SK-N-SH (cell line): ENCODE results near the gene NFYA. TPM values are rescaled to one million over a fixed set of nuclear protein-coding genes. Genes with fewer than 3 reads are reported as not detected.

Experiments
- CTCF ChIA-PET: fragments of 300-600, 350-600 bp; formaldehyde crosslinking; extraction: SDS; loops from one replicate; lab custom pipeline; 2021; lab: Yijun Ruan, JAX
- POLR2A ChIA-PET: fragments of 350-600 bp; sonication (Branson Sonifier 250); formaldehyde crosslinking; extraction: SDS; loops from one replicate; lab custom pipeline; 2020; ENCODE audit warnings: antibody characterized with exemption, inconsistent platforms; lab: Yijun Ruan, JAX
- DNase-seq: peaks from one replicate; pipeline ENCODE4 v3.0.0; 2012
- H2AFZ ChIP-seq: fragments of 200-600 bp; sonication (generic); 2 replicates; pipeline ENCODE4 v1.8.1; 2016; ENCODE audit warnings: antibody characterized with exemption, mild to moderate bottlenecking, low read depth
- H3F3A ChIP-seq: fragments of 200-600 bp; sonication (generic); replicated peaks from 2 replicates; pipeline ENCODE3; 2016; ENCODE audit warnings: antibody characterized with exemption, mild to moderate bottlenecking; ENCODE audit not compliant: insufficient read depth
- H3K27ac ChIP-seq, 2 experiments: fragments of 200-500 bp in 1 of 2; fragments of 200-600 bp in 1 of 2; sonication (Bioruptor generic) in 1 of 2; sonication (generic), shearing (Covaris generic) in 1 of 2; 2 replicates each; pipeline versions ENCODE4 v1.5.1 to v1.6.1; 2014 to 2016; ENCODE audit warnings: low read depth in 2 of 2, inconsistent platforms in 1 of 2, low read length in 1 of 2, mild to moderate bottlenecking in 1 of 2, mixed read lengths in 1 of 2
- H3K27me3 ChIP-seq: fragments of 200-600 bp; sonication (generic), shearing (Covaris generic); 2 replicates; pipeline ENCODE4 v1.6.1; 2016; ENCODE audit warnings: mixed run types; ENCODE audit not compliant: insufficient read depth
- H3K36me3 ChIP-seq, 2 experiments: fragments of 200-500 bp in 1 of 2; fragments of 200-600 bp in 1 of 2; sonication (Bioruptor generic) in 1 of 2; sonication (generic) in 1 of 2; replicated peaks in 1 of 2; 2 replicates each; pipeline versions ENCODE3 to v1.5.1; 2014 to 2016; ENCODE audit warnings: low read length in 1 of 2, mild to moderate bottlenecking in 1 of 2; ENCODE audit not compliant: insufficient read depth in 2 of 2, control insufficient read depth in 1 of 2
- H3K4me1 ChIP-seq, 2 experiments: fragments of 200-500 bp in 1 of 2; fragments of 200-600 bp in 1 of 2; sonication (Bioruptor generic) in 1 of 2; sonication (generic), shearing (Covaris generic) in 1 of 2; 2 replicates each; pipeline versions ENCODE4 v1.5.1 to v1.6.1; 2014 to 2016; ENCODE audit warnings: low read depth in 1 of 2, low read length in 1 of 2, mixed run types in 1 of 2; ENCODE audit not compliant: insufficient read depth in 2 of 2, control insufficient read depth in 1 of 2
- H3K4me2 ChIP-seq: fragments of 200-600 bp; sonication (generic), shearing (Covaris generic); 2 replicates; pipeline ENCODE4 v1.6.1; 2017; ENCODE audit warnings: mixed run types
- H3K4me3 ChIP-seq, 2 experiments: fragments of 200-500 bp in 1 of 2; fragments of 200-600 bp in 1 of 2; sonication (Bioruptor generic) in 1 of 2; sonication (generic), shearing (Covaris generic) in 1 of 2; 2 replicates each; pipeline versions ENCODE4 v1.5.1 to v1.8.1; 2014 to 2016; ENCODE audit warnings: low read depth in 2 of 2, inconsistent platforms in 1 of 2, low read length in 1 of 2, mild to moderate bottlenecking in 1 of 2, mixed read lengths in 1 of 2, moderate library complexity in 1 of 2
- H3K79me2 ChIP-seq: fragments of 200-600 bp; sonication (generic); 2 replicates; pipeline ENCODE4 v1.8.1; 2017; ENCODE audit warnings: mild to moderate bottlenecking; ENCODE audit not compliant: insufficient read depth
- H3K9ac ChIP-seq: fragments of 200-600 bp; sonication (generic); 2 replicates; pipeline ENCODE4 v1.6.1; 2017; ENCODE audit warnings: mixed run types
- H3K9me2 ChIP-seq: fragments of 200-600 bp; sonication (generic); 2 replicates; pipeline ENCODE4 v1.6.1; 2017; ENCODE audit warnings: mixed run types
- H3K9me3 ChIP-seq: fragments of 200-600 bp; sonication (generic); 2 replicates; pipeline ENCODE4 v1.6.1; 2017; ENCODE audit warnings: mixed run types, mild to moderate bottlenecking, moderate library complexity
- H4K20me1 ChIP-seq: fragments of 200-600 bp; sonication (generic); 2 replicates; pipeline ENCODE4 v1.6.1; 2017; ENCODE audit warnings: mild to moderate bottlenecking, mixed run types; ENCODE audit not compliant: insufficient read depth
- ELF1 ChIP-seq: IDR thresholded peaks from 2 replicates; pipeline ENCODE4 v1.4.0; 2012
- EP300 ChIP-seq, 2 experiments: IDR thresholded peaks; 2 replicates each; pipeline versions ENCODE4 v1.4.0 to v1.6.1; 2012; ENCODE audit warnings: borderline replicate concordance in 1 of 2, low read depth in 1 of 2, low read length in 1 of 2
- FOSL2 ChIP-seq: IDR thresholded peaks from 2 replicates; pipeline ENCODE4 v1.4.0; 2012; ENCODE audit warnings: low read depth, mild to moderate bottlenecking, moderate library complexity, borderline replicate concordance
- FOXM1 ChIP-seq: IDR thresholded peaks from 2 replicates; pipeline ENCODE4 v1.4.0; 2012; ENCODE audit warnings: low read depth, mild to moderate bottlenecking
- GABPA ChIP-seq: IDR thresholded peaks from 2 replicates; pipeline ENCODE4 v1.4.0; 2012; ENCODE audit warnings: low read depth, mild to moderate bottlenecking
- JUND ChIP-seq: IDR thresholded peaks from 2 replicates; pipeline ENCODE4 v1.4.0; 2012
- NFIC ChIP-seq: IDR thresholded peaks from 2 replicates; pipeline ENCODE4 v1.4.0; 2012; ENCODE audit warnings: borderline replicate concordance
- POLR2AphosphoS5 ChIP-seq: IDR thresholded peaks from 2 replicates; pipeline ENCODE4 v1.6.1; 2012; ENCODE audit warnings: low read depth, low read length
- RAD21 ChIP-seq: IDR thresholded peaks from 2 replicates; pipeline ENCODE4 v1.6.1; 2012; ENCODE audit warnings: mild to moderate bottlenecking, low read length
- RCOR1 ChIP-seq: fragments of 150-350 bp; IDR thresholded peaks from 2 replicates; pipeline ENCODE4 v1.6.1; 2017; ENCODE audit warnings: antibody characterized with exemption, low read length
- RFX5 ChIP-seq: IDR thresholded peaks from 2 replicates; pipeline ENCODE4 v1.6.1; 2012; ENCODE audit warnings: mild to moderate bottlenecking, improper control_type of control experiment, low read length
- SIN3A ChIP-seq: IDR thresholded peaks from 2 replicates; pipeline ENCODE4 v1.6.1; 2012; ENCODE audit warnings: low read depth, mild to moderate bottlenecking, low read length, moderate library complexity, borderline replicate concordance
- SMC3 ChIP-seq: IDR thresholded peaks from 2 replicates; pipeline ENCODE4 v1.6.1; 2012; ENCODE audit warnings: low read depth, low read length, improper control_type of control experiment
- TAF1 ChIP-seq: IDR thresholded peaks from 2 replicates; pipeline ENCODE4 v1.6.1; 2012; ENCODE audit warnings: low read depth, mild to moderate bottlenecking, low read length, moderate library complexity, borderline replicate concordance
- TCF12 ChIP-seq: IDR thresholded peaks from 2 replicates; pipeline ENCODE4 v1.4.0; 2012
- TEAD4 ChIP-seq: IDR thresholded peaks from 2 replicates; pipeline ENCODE4 v1.4.0; 2012; ENCODE audit warnings: mild to moderate bottlenecking, borderline replicate concordance; ENCODE audit not compliant: insufficient read depth
- YY1 ChIP-seq: IDR thresholded peaks from 2 replicates; pipeline ENCODE4 v1.4.0; 2012; ENCODE audit warnings: low read depth, mild to moderate bottlenecking
- WGBS: methylation state at CpG from one replicate; pipeline ENCODE4 v1.1.6; 2017; ENCODE audit warnings: low lambda C conversion rate; 5-methylcytosine and 5-hydroxymethylcytosine counted together
- polyA plus RNA-seq, 3 experiments: library from polyadenylated mRNA; depleted of rRNA; stranded (reverse); fragments of >200 nt; gene quantifications; 2 replicates each; pipeline ENCODE4 v1.2.3, GENCODE V29; 2012
- TF ChIP-seq, protein P1 (sequence below): IDR thresholded peaks from 2 replicates; pipeline ENCODE4 v1.4.0; 2012; ENCODE audit warnings: low read depth, borderline replicate concordance
- TF ChIP-seq, protein P2 (sequence below): IDR thresholded peaks from 2 replicates; pipeline ENCODE4 v1.6.1; 2012; ENCODE audit warnings: mild to moderate bottlenecking, low read depth, low read length, moderate library complexity
- TF ChIP-seq, protein P3 (sequence below): IDR thresholded peaks from 2 replicates; pipeline ENCODE4; 2012
- TF ChIP-seq, protein P4 (sequence below): fragments of 150-350 bp; IDR thresholded peaks from 2 replicates; pipeline ENCODE4 v1.6.1; 2016; ENCODE audit warnings: mild to moderate bottlenecking, low read depth, low read length
- TF ChIP-seq, protein P5 (sequence below): IDR thresholded peaks from 2 replicates; pipeline ENCODE4 v1.4.0; 2012; ENCODE audit warnings: low read depth, borderline replicate concordance

Gene NFYA
- polyA plus RNA-seq, 1 of the 3 experiments (the other 2 are of a cell fraction): 6.8 TPM

DNA sequence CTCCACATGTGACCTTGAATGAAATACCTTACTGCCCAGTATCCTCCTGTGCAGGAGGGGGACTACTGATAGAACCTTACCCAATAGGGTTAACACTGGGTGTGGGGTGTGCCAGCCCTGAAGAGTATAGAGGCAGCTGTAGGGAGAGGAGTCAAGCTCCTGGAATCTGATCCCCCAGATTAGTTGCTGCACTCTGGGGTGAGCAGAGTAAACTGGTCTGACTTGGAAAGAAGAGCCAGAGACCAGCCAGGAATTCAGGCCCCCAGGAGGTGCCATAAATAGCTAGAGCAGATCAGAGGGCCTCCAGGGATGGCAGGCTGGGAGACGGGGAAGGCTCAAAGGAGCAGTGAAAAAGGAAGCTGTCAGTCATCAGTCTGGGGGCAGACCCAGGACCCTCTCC lies 23.3 kb upstream of the NFYA start:
- ChIA-PET CTCF (interaction anchor here (2.4 to 2.7 kb wide), 2 partner anchors 13 to 22 kb away, joined by 10 read pairs; no protein-coding TSS in a partner anchor), POLR2A (no interaction called here)
- Histone ChIP-seq H3K4me2 (no peak overlapping the region), H3K36me3 (no peaks in the 10 kb centered on the region), H3K9ac (no peak overlapping the region), H4K20me1 (no peaks in the 10 kb centered on the region), H2AFZ (no peak overlapping the region), H3K4me3 (no peak overlapping the region), H3K9me2 (no peaks in the 10 kb centered on the region), H3K27me3 (no peaks in the 10 kb centered on the region), H3K79me2 (no peaks in the 10 kb centered on the region), H3F3A (no peaks in the 10 kb centered on the region), H3K9me3 (no peaks in the 10 kb centered on the region)
- no peak for DNase-seq
- WGBS: 94% methylated on average over 1 of the region's 1 CpG
- TF ChIP-seq JUND: no peak
- TF ChIP-seq POLR2AphosphoS5: no peak
- no peak for TF ChIP-seq YY1
- TF ChIP-seq ELF1: no peak
- TF ChIP-seq, protein P1, sequence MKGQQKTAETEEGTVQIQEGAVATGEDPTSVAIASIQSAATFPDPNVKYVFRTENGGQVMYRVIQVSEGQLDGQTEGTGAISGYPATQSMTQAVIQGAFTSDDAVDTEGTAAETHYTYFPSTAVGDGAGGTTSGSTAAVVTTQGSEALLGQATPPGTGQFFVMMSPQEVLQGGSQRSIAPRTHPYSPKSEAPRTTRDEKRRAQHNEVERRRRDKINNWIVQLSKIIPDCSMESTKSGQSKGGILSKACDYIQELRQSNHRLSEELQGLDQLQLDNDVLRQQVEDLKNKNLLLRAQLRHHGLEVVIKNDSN: no peak
- no peak for TF ChIP-seq FOXM1
- TF ChIP-seq, protein P2, sequence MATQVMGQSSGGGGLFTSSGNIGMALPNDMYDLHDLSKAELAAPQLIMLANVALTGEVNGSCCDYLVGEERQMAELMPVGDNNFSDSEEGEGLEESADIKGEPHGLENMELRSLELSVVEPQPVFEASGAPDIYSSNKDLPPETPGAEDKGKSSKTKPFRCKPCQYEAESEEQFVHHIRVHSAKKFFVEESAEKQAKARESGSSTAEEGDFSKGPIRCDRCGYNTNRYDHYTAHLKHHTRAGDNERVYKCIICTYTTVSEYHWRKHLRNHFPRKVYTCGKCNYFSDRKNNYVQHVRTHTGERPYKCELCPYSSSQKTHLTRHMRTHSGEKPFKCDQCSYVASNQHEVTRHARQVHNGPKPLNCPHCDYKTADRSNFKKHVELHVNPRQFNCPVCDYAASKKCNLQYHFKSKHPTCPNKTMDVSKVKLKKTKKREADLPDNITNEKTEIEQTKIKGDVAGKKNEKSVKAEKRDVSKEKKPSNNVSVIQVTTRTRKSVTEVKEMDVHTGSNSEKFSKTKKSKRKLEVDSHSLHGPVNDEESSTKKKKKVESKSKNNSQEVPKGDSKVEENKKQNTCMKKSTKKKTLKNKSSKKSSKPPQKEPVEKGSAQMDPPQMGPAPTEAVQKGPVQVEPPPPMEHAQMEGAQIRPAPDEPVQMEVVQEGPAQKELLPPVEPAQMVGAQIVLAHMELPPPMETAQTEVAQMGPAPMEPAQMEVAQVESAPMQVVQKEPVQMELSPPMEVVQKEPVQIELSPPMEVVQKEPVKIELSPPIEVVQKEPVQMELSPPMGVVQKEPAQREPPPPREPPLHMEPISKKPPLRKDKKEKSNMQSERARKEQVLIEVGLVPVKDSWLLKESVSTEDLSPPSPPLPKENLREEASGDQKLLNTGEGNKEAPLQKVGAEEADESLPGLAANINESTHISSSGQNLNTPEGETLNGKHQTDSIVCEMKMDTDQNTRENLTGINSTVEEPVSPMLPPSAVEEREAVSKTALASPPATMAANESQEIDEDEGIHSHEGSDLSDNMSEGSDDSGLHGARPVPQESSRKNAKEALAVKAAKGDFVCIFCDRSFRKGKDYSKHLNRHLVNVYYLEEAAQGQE: no peak
- TF ChIP-seq TAF1: no peak
- TF ChIP-seq, all 33 proteins: peak for 0
- H3K27ac ChIP-seq: no peak overlapping the region
- H3K4me1 ChIP-seq: peaks cover 0 to 4% of the 10 kb centered on the region in 2 experiments; a peak in 1 of 4 replicates

DNA sequence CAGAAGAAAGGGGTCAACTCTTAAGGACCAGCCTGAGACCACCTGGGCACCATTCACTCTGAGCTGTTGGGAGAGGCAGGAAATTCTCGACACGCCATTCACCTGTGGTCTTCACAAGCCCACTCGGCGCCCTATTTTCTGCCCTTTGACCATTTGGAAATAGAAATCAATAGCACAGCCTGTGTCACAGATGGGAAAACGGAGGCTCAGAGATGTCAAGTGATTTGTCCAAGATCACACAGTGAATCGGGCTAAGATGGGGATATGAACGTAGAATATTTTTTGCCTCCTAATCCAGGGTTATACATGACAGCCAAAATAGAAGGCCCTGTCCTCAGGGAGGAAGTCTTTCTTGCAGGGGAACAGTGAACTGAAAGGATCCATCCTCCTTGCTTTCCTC lies 22.8 kb upstream of the NFYA start:
- peaks cover 0 to 4% of the 10 kb centered on the region in 2 experiments; a peak in 1 of 4 replicates for H3K4me1 ChIP-seq
- TF ChIP-seq YY1 (no peak), RFX5 (no peak), SMC3 (no peak), TAF1 (no peak), RCOR1 (no peak), JUND (no peak), TCF12 (no peak), RAD21 (no peak), NFIC (no peak), ELF1 (no peak), FOSL2 (no peak), SIN3A (no peak), GABPA (no peak), EP300 (IDR thresholded peaks at IDR 0.05; ENCODE audit: borderline replicate concordance in 1 of 2, low read depth in 1 of 2, low read length in 1 of 2) (no peak), TEAD4 (no peak)
- TF ChIP-seq, protein P3, sequence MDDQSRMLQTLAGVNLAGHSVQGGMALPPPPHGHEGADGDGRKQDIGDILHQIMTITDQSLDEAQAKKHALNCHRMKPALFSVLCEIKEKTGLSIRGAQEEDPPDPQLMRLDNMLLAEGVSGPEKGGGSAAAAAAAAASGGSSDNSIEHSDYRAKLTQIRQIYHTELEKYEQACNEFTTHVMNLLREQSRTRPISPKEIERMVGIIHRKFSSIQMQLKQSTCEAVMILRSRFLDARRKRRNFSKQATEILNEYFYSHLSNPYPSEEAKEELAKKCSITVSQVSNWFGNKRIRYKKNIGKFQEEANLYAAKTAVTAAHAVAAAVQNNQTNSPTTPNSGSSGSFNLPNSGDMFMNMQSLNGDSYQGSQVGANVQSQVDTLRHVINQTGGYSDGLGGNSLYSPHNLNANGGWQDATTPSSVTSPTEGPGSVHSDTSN: no peak
- TF ChIP-seq, protein P4, sequence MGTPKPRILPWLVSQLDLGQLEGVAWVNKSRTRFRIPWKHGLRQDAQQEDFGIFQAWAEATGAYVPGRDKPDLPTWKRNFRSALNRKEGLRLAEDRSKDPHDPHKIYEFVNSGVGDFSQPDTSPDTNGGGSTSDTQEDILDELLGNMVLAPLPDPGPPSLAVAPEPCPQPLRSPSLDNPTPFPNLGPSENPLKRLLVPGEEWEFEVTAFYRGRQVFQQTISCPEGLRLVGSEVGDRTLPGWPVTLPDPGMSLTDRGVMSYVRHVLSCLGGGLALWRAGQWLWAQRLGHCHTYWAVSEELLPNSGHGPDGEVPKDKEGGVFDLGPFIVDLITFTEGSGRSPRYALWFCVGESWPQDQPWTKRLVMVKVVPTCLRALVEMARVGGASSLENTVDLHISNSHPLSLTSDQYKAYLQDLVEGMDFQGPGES: no peak
- TF ChIP-seq, protein P5, sequence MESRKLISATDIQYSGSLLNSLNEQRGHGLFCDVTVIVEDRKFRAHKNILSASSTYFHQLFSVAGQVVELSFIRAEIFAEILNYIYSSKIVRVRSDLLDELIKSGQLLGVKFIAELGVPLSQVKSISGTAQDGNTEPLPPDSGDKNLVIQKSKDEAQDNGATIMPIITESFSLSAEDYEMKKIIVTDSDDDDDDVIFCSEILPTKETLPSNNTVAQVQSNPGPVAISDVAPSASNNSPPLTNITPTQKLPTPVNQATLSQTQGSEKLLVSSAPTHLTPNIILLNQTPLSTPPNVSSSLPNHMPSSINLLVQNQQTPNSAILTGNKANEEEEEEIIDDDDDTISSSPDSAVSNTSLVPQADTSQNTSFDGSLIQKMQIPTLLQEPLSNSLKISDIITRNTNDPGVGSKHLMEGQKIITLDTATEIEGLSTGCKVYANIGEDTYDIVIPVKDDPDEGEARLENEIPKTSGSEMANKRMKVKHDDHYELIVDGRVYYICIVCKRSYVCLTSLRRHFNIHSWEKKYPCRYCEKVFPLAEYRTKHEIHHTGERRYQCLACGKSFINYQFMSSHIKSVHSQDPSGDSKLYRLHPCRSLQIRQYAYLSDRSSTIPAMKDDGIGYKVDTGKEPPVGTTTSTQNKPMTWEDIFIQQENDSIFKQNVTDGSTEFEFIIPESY: no peak

More for the DNA sequence above, 22.8 kb upstream of the NFYA start:
- Histone ChIP-seq H3K79me2 (no peaks in the 10 kb centered on the region), H3K9me3 (no peaks in the 10 kb centered on the region), H3K27ac (no peak overlapping the region), H3K4me3 (no peak overlapping the region), H3K9ac (no peak overlapping the region), H3K27me3 (no peaks in the 10 kb centered on the region), H3K4me2 (no peak overlapping the region), H4K20me1 (no peaks in the 10 kb centered on the region), H3K36me3 (no peaks in the 10 kb centered on the region), H3F3A (no peaks in the 10 kb centered on the region), H2AFZ (no peak overlapping the region), H3K9me2 (no peaks in the 10 kb centered on the region)
- POLR2A ChIA-PET: no interaction called here
- CTCF ChIA-PET: interaction anchor here (2.7 kb wide), 1 partner anchor 13 kb away, joined by 10 read pairs; no protein-coding TSS in a partner anchor
- 81% methylated on average over 7 of the region's 7 CpGs for WGBS
- no peak for DNase-seq
